MM.1S (cell line): ENCODE measurements around the gene DKK3.

Experiments
- DNase-seq: peaks from one replicate; pipeline ENCODE4 v3.0.0-alpha.2; 2015
- H2AFZ ChIP-seq: fragments of 300-600 bp; sonication (generic); 2 replicates; pipeline ENCODE4 v1.6.0; 2016; ENCODE audit warnings: antibody characterized with exemption, low read length
- H3F3A ChIP-seq: fragments of 300-600 bp; sonication (generic); 2 replicates; pipeline ENCODE4 v1.6.1; 2016; ENCODE audit warnings: mild to moderate bottlenecking, antibody characterized with exemption, low read length, moderate library complexity, mixed read lengths; ENCODE audit not compliant: insufficient read depth
- H3K27ac ChIP-seq: fragments of 300-600 bp; sonication (generic); 2 replicates; pipeline ENCODE4 v1.5.1; 2016; ENCODE audit warnings: mild to moderate bottlenecking, low read length
- H3K27me3 ChIP-seq: fragments of 300-600 bp; sonication (generic); replicated peaks from 2 replicates; pipeline ENCODE4 v1.6.0; 2016; ENCODE audit warnings: low read length; ENCODE audit not compliant: insufficient read depth
- H3K36me3 ChIP-seq: fragments of 300-600 bp; sonication (generic); replicated peaks from 2 replicates; pipeline ENCODE4 v1.6.1; 2016; ENCODE audit warnings: mild to moderate bottlenecking, low read length, mixed read lengths; ENCODE audit not compliant: insufficient read depth
- H3K4me1 ChIP-seq: fragments of 300-600 bp; sonication (generic); 2 replicates; pipeline ENCODE4 v1.6.1; 2016; ENCODE audit warnings: low read length, mixed read lengths
- H3K4me2 ChIP-seq: fragments of 300-600 bp; sonication (generic); 2 replicates; pipeline ENCODE4 v1.6.0; 2016; ENCODE audit warnings: low read depth, low read length
- H3K4me3 ChIP-seq: fragments of 300-600 bp; sonication (generic); 2 replicates; pipeline ENCODE4 v1.5.1; 2016; ENCODE audit warnings: low read length, mixed read lengths
- H3K79me2 ChIP-seq: fragments of 300-600 bp; sonication (generic); 2 replicates; pipeline ENCODE4 v1.6.1; 2016; ENCODE audit warnings: mixed run types, low read length, mixed read lengths
- H3K9ac ChIP-seq: fragments of 300-600 bp; sonication (generic); 2 replicates; pipeline ENCODE4 v1.6.1; 2016; ENCODE audit warnings: low read length, mixed read lengths
- H3K9me2 ChIP-seq: fragments of 300-600 bp; sonication (generic); replicated peaks from 2 replicates; pipeline ENCODE4 v1.6.1; 2016; ENCODE audit warnings: mild to moderate bottlenecking, low read length, mixed read lengths; ENCODE audit not compliant: insufficient read depth
- H3K9me3 ChIP-seq: fragments of 300-600 bp; sonication (generic); replicated peaks from 2 replicates; pipeline ENCODE4 v1.6.1; 2016; ENCODE audit warnings: mild to moderate bottlenecking, low read length, mixed read lengths; ENCODE audit not compliant: insufficient read depth
- H4K20me1 ChIP-seq: fragments of 300-600 bp; sonication (generic); 2 replicates; pipeline ENCODE4 v1.6.1; 2016; ENCODE audit warnings: mild to moderate bottlenecking, low read length, moderate library complexity, mixed read lengths; ENCODE audit not compliant: insufficient read depth
- CTCF ChIP-seq: fragments of 300-600 bp; sonication (generic); IDR thresholded peaks from 2 replicates; pipeline ENCODE4 v1.5.1; 2016; ENCODE audit warnings: antibody characterized with exemption, low read length, mixed read lengths
- EZH2 ChIP-seq: fragments of 300-600 bp; sonication (generic); optimal IDR thresholded peaks from 2 replicates; pipeline ENCODE3; 2017; ENCODE audit warnings: low read depth, mild to moderate bottlenecking, antibody characterized with exemption, low read length, mixed read lengths
- EZH2phosphoT487 ChIP-seq: fragments of 300-600 bp; sonication (generic); IDR thresholded peaks from 2 replicates; pipeline ENCODE4 v1.6.1; 2018; ENCODE audit warnings: antibody characterized with exemption, low read length

DKK3 gene

GRCh38 chr11:11998091-11998781 lies 10.2 kb downstream of the DKK3 start:
- Histone ChIP-seq H3F3A (no peaks in the 10 kb centered on the region; the same call in none of the 2 replicates), H3K9ac (no peak overlapping the region), H3K4me2 (no peak overlapping the region), H3K4me1 (peaks cover 6% of the 10 kb centered on the region; the same call in 1 of the 2 replicates), H3K4me3 (no peak overlapping the region), H4K20me1 (no peaks in the 10 kb centered on the region), H3K36me3 (no peaks in the 10 kb centered on the region), H3K9me3 (no peaks in the 10 kb centered on the region), H2AFZ (no peak overlapping the region), H3K79me2 (no peaks in the 10 kb centered on the region), H3K27me3 (no peaks in the 10 kb centered on the region), H3K9me2 (no peaks in the 10 kb centered on the region), H3K27ac (no peak overlapping the region)
- no peak for TF ChIP-seq CTCF
- no peak for TF ChIP-seq EZH2
- TF ChIP-seq EZH2phosphoT487: no peak
- no peak for DNase-seq

GRCh38 chr11:11997049-11997322 lies 11.4 kb downstream of the DKK3 start:
- Histone ChIP-seq H2AFZ (no peak overlapping the region), H3K4me2 (no peak overlapping the region), H3K36me3 (no peaks in the 10 kb centered on the region), H3F3A (no peaks in the 10 kb centered on the region; the same call in none of the 2 replicates), H3K4me1 (peaks cover 6% of the 10 kb centered on the region; the same call in 1 of the 2 replicates), H3K27ac (no peak overlapping the region), H4K20me1 (no peaks in the 10 kb centered on the region), H3K9ac (no peak overlapping the region), H3K9me2 (no peaks in the 10 kb centered on the region), H3K27me3 (no peaks in the 10 kb centered on the region), H3K4me3 (no peak overlapping the region), H3K79me2 (no peaks in the 10 kb centered on the region), H3K9me3 (no peaks in the 10 kb centered on the region)
- TF ChIP-seq CTCF (no peak), EZH2 (no peak), EZH2phosphoT487 (no peak)
- no peak for DNase-seq

- no peaks in the 10 kb centered on the region for H4K20me1 ChIP-seq
- H3K79me2 ChIP-seq: no peaks in the 10 kb centered on the region
- no peaks in the 10 kb centered on the region for H3K36me3 ChIP-seq
Measured at GRCh38 chr11:11996321-11997048, 11.9 kb downstream of the DKK3 start.

More at GRCh38 chr11:11996321-11997048, 11.9 kb downstream of the DKK3 start:
- Histone ChIP-seq H3K27me3 (no peaks in the 10 kb centered on the region), H3K9me2 (no peaks in the 10 kb centered on the region), H3K4me3 (no peak overlapping the region), H3K4me2 (no peak overlapping the region), H3F3A (no peaks in the 10 kb centered on the region; the same call in none of the 2 replicates), H3K4me1 (peaks cover 6% of the 10 kb centered on the region; the same call in 1 of the 2 replicates), H3K9ac (no peak overlapping the region), H2AFZ (no peak overlapping the region), H3K27ac (peak overlapping the region; percentile 15; the same call in 1 of the 2 replicates), H3K9me3 (no peaks in the 10 kb centered on the region)
- no peak for TF ChIP-seq CTCF
- no peak for DNase-seq
